Measurements from ENCODE around the gene STAMBPL1. TPM values are rescaled to one million over a fixed set of nuclear protein-coding genes. Genes with fewer than 3 reads are reported as not detected.

The STAMBPL1 gene
- total RNA-seq, 6 donors from 2014 or later = 4.9 to 69.1 (median 7.0) TPM

DNA sequence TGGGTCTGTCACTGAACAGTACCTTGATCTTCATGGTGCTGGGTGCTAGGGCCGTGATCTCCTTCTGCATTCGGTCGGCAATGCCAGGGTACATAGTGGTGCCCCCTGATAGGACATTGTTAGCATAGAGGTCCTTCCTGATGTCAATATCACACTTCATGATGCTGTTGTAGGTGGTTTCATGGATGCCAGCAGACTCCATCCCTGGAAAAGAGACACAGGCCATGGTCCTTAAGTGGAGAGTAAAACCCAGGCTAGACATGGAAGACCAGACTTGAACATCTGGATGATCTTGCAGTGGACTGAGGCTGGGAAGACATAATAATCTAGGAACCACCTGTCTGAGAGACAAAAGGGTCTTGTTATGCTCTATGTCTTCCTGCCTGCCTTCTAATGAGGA is 58.0 kb downstream of the STAMBPL1 start:
- TF ChIP-seq, protein P1, sequence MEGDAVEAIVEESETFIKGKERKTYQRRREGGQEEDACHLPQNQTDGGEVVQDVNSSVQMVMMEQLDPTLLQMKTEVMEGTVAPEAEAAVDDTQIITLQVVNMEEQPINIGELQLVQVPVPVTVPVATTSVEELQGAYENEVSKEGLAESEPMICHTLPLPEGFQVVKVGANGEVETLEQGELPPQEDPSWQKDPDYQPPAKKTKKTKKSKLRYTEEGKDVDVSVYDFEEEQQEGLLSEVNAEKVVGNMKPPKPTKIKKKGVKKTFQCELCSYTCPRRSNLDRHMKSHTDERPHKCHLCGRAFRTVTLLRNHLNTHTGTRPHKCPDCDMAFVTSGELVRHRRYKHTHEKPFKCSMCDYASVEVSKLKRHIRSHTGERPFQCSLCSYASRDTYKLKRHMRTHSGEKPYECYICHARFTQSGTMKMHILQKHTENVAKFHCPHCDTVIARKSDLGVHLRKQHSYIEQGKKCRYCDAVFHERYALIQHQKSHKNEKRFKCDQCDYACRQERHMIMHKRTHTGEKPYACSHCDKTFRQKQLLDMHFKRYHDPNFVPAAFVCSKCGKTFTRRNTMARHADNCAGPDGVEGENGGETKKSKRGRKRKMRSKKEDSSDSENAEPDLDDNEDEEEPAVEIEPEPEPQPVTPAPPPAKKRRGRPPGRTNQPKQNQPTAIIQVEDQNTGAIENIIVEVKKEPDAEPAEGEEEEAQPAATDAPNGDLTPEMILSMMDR (IDR thresholded peaks at IDR 0.05) = no peak
- TF ChIP-seq POLR2A (IDR thresholded peaks at IDR 0.05) (no peak), POLR2AphosphoS5 (IDR thresholded peaks at IDR 0.05) (no peak)
- WGBS, 2 donors = 88 to 96% methylated on average over 3 of the region's 3 CpGs
- peaks cover 0 to 66% (median 15%) of the 10 kb centered on the region in 4 donors for H3K36me3 ChIP-seq
- no peak for DNase-seq
- no peaks in the 10 kb centered on the region for H3K27me3 ChIP-seq
- peaks cover 9 to 12% (median 10%) of the 10 kb centered on the region in 4 donors for H3K4me1 ChIP-seq
- ATAC-seq (ENCODE audit: low FRiP score in 2 of 2) = no peak
- H3K4me3 ChIP-seq = no peak overlapping the region
- H3K27ac ChIP-seq = no peak overlapping the region
- no peaks in the 10 kb centered on the region for H3K9me3 ChIP-seq

GRCh38 chr10:88938938-88939337 is 58.9 kb downstream of the STAMBPL1 start:
- Histone ChIP-seq H3K27me3 (no peaks in the 10 kb centered on the region), H3K27ac (no peak overlapping the region), H3K36me3 (peaks cover 0 to 72% (median 18%) of the 10 kb centered on the region in 4 donors), H3K9me3 (no peaks in the 10 kb centered on the region), H3K4me1 (peaks cover 9 to 12% (median 10%) of the 10 kb centered on the region in 4 donors), H3K4me3 (no peak overlapping the region)
- TF ChIP-seq EP300 (IDR thresholded peaks at IDR 0.05) = no peak
- TF ChIP-seq POLR2A (IDR thresholded peaks at IDR 0.05) = no peak
- TF ChIP-seq, protein P1 (IDR thresholded peaks at IDR 0.05) = no peak
- no peak for TF ChIP-seq POLR2AphosphoS5 (IDR thresholded peaks at IDR 0.05)
- 98 to 99% methylated on average over 2 of the region's 2 CpGs for WGBS, 2 donors
- DNase-seq (no peak), ATAC-seq (ENCODE audit: low FRiP score in 2 of 2) (no peak)

GRCh38 chr10:88941026-88941425 is 61.0 kb downstream of the STAMBPL1 start:
- H3K27ac ChIP-seq = no peak overlapping the region
- H3K4me3 ChIP-seq = no peak overlapping the region
- peaks cover 0 to 69% (median 18%) of the 10 kb centered on the region in 4 donors for H3K36me3 ChIP-seq
- DNase-seq (no peak), ATAC-seq (ENCODE audit: low FRiP score in 2 of 2) (no peak)
- no peaks in the 10 kb centered on the region for H3K27me3 ChIP-seq
- 87 to 97% methylated on average over 6 of the region's 6 CpGs for WGBS, 2 donors
- H3K9me3 ChIP-seq = no peaks in the 10 kb centered on the region
- H3K4me1 ChIP-seq = no peaks in the 10 kb centered on the region
- no peak for TF ChIP-seq POLR2A (IDR thresholded peaks at IDR 0.05)
- TF ChIP-seq, protein P1 (IDR thresholded peaks at IDR 0.05) = no peak
- TF ChIP-seq EP300 (IDR thresholded peaks at IDR 0.05) = no peak
- TF ChIP-seq POLR2AphosphoS5 (IDR thresholded peaks at IDR 0.05) = no peak

GRCh38 chr10:88943778-88944177 is 63.7 kb downstream of the STAMBPL1 start:
- Histone ChIP-seq H3K36me3 (peaks cover 0 to 45% (median 13%) of the 10 kb centered on the region in 4 donors), H3K27ac (no peak overlapping the region), H3K27me3 (no peaks in the 10 kb centered on the region), H3K4me1 (no peaks in the 10 kb centered on the region), H3K4me3 (no peak overlapping the region), H3K9me3 (no peaks in the 10 kb centered on the region)
- no peak for TF ChIP-seq POLR2AphosphoS5 (IDR thresholded peaks at IDR 0.05)
- TF ChIP-seq, protein P1 (IDR thresholded peaks at IDR 0.05) = no peak
- no peak for TF ChIP-seq EP300 (IDR thresholded peaks at IDR 0.05)
- TF ChIP-seq POLR2A (IDR thresholded peaks at IDR 0.05) = no peak
- ATAC-seq (ENCODE audit: low FRiP score in 2 of 2) (no peak), DNase-seq (no peak)
- 80 to 95% methylated on average over 3 of the region's 3 CpGs for whole genome bisulfite sequencing, 2 donors

DNA sequence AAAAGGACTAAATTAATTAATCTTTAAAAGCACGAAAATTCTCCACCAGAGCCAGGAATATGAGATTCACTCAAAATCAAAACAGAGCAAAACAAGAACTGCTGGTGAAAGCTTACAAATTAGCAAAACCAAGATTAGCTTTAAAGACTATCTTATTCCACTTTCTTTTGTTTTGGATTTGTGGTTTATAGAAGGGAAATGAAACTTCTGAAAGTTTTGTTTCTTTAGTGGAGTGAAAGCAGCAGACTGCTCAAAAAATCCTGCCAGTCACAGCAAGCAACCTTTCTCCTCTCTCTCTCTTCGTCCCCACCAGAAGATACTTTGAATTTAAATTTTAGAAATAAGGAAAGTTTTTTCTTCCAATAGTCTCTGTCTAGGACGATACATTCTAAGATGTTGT is 64.8 kb downstream of the STAMBPL1 start:
- H3K4me3 ChIP-seq = no peak overlapping the region
- DNase-seq (no peak), ATAC-seq (ENCODE audit: low FRiP score in 2 of 2) (no peak)
- no peak overlapping the region for H3K27ac ChIP-seq
- H3K9me3 ChIP-seq = no peaks in the 10 kb centered on the region
- H3K36me3 ChIP-seq = peaks cover 0 to 36% (median 8%) of the 10 kb centered on the region in 4 donors
- TF ChIP-seq POLR2A (IDR thresholded peaks at IDR 0.05) (no peak), POLR2AphosphoS5 (IDR thresholded peaks at IDR 0.05) (no peak), EP300 (IDR thresholded peaks at IDR 0.05) (no peak)
- TF ChIP-seq, protein P1 (IDR thresholded peaks at IDR 0.05) = no peak
- no peaks in the 10 kb centered on the region for H3K27me3 ChIP-seq
- no peaks in the 10 kb centered on the region for H3K4me1 ChIP-seq
- WGBS, 2 donors = 66 to 76% methylated on average over 3 of the region's 3 CpGs

Data from upper lobe of left lung (tissue), 6 donors.